HG03442 (cell line): ENCODE data around the gene PPP2R2C.

ENCODE experiments used
- ATAC-seq: cut with Tn5 transposase; IDR thresholded peaks from one replicate; pipeline ENCODE4 v1.9.1; 2021; ENCODE audit warnings: mild to moderate bottlenecking, moderate library complexity; ENCODE audit not compliant: unreplicated experiment

Gene PPP2R2C

DNA sequence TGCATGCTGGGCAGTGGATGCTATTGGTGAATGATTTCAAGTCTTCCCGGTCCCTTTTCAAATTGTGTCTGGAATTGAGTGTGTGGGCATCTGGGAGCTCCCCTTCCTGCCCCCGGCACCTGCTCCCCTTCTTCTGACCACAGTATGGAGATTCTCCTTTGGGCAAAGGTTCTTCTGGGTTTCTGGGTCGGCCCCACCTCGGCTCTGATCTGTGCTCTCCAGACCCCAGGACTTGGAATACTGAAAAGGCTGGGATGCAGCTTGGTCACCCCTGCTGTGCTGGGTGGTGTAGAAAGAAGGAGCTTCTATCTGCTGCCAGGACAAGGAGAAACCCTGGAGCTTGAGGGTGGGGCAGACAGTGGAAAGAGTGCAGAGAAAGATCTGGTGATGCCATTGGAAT lies 124.0 kb downstream of the PPP2R2C start:
- no peak for ATAC-seq

GRCh38 chr4:6347511-6348045 lies 124.8 kb downstream of the PPP2R2C start:
- ATAC-seq: no peak

- no peak for ATAC-seq
Measured at GRCh38 chr4:6346373-6347110, 125.9 kb downstream of the PPP2R2C start.

DNA sequence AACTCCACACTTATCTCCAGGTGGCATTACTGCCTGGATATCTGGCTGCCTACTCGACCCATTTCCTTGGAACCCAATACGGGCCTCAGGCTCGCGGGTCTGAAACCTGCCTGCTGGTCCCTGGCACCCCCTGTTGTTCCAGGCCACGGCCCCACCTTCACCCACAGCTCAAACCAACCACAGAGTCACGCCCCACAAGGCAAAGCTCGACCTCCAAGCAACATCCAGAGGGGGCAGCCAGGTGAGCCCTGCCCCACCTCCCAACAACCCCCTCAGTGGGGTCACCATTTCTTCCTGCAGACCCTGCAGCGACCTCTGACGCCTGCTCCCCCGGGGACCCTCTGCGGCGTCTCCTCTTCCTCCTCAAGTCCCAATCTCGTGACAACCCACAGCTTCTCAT lies 126.5 kb downstream of the PPP2R2C start:
- ATAC-seq: no peak

- no peak for ATAC-seq
Measured at GRCh38 chr4:6345096-6345830, 127.2 kb downstream of the PPP2R2C start.

- ATAC-seq: no peak
Measured at GRCh38 chr4:6343939-6344408, 128.4 kb downstream of the PPP2R2C start.

DNA sequence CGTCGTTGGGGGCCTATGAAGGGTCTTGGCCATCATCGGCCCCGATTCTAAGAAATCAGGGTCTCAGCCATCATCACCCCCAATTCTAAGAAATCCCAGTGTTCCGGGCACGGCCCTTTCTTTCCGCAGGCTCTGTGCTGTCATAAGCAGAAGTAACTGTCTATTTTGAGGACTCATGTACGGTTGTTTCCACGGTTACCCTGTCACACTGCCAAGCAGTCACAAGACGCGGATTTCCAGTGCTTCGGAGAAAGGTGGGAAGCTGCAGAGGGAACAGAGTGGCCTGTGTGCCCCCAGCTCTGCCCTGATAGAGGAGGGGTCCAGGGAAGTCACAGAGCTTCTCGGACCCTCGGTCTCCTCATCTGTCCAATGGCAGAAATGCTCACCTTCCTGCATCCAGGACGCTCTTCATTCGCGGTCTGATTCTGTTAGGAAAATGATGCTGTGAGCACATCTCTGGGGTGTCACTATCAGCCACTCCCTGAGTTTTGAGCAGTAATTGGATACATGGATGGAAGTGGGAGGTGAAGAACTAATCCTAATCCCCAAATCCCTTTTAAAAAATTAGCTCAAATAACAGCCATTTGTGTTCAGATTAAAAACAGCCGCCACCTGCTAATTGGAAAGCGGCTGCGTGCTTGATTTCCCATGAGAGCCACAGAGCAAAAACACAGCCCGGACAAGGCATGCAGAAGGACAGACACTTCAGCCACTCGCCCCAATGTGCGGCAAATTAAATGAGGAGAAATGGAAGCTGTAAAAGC lies 129.7 kb downstream of the PPP2R2C start:
- ATAC-seq: no peak

- ATAC-seq: no peak
Measured at GRCh38 chr4:6341696-6342095, 130.7 kb downstream of the PPP2R2C start.

DNA sequence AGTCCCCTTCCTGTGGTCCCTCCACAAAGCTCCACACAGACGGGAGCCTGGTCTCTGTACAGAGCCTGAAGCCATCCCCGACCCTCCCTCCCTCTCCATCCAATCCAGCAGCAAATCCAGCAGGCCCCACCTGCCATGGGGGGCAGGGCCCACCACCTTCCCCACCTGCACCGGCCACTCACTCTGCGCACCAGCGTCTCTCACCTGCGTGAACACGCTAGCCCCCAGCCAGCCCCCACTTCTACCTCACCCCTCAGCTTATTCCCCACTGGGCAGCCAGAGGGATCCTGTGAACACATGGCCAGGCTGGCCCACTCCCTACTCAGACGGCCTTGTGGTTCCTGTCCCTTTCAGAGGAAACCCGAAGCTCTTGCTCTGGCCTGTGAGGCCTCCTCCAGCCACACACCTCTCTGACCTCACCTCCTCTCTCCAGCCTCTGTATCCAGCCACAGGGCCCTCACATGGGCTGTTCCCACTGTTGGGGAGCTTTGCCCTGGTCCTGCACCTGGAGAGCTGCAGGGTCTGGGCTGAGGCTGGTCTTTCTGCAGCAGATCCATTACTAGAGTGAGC lies 131.9 kb downstream of the PPP2R2C start:
- ATAC-seq: no peak

- no peak for ATAC-seq
Measured at GRCh38 chr4:6339818-6340445, 132.5 kb downstream of the PPP2R2C start.

- ATAC-seq: no peak
Measured at GRCh38 chr4:6338951-6339817, 133.2 kb downstream of the PPP2R2C start.

- ATAC-seq: no peak
Measured at GRCh38 chr4:6338175-6338950, 134.1 kb downstream of the PPP2R2C start.

GRCh38 chr4:6337331-6337935 lies 135.0 kb downstream of the PPP2R2C start:
- no peak for ATAC-seq

DNA sequence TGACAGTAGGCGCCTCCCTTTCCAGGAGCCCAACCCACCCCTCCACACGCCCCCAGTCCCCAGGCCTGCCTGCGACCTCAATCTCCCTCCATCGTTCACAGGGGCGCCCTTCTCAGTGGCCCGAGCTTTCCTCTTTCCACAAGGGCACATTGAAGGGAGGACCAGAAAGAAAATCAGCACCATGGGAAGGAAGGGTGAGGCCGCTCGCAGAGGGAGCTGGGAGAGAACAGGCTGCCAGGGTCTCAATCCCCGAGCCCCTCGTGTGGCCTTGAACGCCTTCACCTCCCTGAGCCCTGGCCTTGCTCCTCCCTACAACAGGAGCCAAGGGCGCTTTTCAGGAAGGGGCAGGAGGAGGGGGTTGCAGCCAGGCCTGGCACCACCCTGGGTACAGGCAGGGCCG lies 136.2 kb downstream of the PPP2R2C start:
- no peak for ATAC-seq

DNA sequence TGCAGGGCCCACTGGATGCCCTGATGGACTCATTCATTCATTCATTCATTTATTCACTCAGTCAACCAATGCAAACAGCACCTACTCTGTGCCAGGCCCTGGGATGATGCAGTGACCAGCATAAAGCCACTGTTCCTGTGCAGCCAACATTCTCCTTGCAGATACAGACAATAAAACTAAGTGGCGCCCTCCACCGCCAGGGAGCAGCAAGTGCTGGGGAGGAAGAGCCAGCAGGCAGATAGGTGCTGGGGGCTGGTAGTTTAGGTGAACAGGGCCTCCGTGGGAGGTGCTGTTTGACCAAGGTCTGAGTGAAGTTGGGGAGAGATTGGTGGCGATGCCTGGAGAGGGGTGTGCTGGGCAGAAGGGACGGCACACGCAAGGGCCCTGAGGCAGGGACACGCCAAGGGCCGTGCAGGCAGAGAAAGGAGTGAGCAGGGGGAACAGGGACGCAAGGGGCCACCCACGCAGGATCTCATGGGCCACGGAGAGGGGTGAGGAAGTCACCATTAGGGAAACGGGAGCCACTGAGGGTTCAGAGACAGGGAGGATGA lies 137.3 kb downstream of the PPP2R2C start:
- ATAC-seq: no peak

DNA sequence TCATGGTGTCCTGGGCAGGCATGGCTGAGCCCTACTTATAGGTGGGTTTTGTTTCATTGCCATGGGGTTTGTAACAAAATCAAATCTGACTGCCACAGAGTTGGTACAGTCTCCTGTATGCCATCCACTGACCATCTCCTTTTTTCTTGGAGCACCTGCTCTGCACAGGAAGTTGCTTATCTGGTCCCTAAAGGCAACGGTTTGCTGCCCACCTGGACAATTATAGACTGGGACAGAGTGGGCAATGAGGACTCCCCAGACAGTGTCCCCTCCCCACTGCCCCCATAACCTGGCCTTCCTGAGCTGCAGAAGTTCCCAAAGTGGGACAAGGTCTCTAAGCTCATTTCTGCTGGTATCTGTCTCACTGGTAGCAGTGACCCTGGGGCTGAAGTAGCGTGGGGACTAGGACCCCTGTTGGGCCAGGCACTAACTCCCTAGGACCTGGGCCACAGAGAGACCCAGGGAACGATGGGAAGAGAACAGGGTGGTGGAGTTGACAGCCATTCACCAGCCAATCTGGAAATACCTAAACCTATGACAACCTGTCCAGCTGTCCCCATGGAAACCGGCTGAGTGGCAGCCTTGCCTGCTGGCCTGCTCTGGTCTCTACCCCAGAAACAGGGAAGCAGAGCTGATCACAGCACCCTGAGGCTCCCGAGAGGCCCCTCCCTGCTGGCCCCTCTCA lies 138.1 kb downstream of the PPP2R2C start:
- ATAC-seq: no peak
